Osteoblast (primary cell): ENCODE results near the gene RASSF1. TPM values are rescaled to one million over a fixed set of nuclear protein-coding genes. Genes with fewer than 3 reads are reported as not detected.

Experiments used
- DNase-seq: peaks from one replicate; pipeline ENCODE4 v3.0.0; 2011; ENCODE audit warnings: low spot score, mixed read lengths; ENCODE audit not compliant: insufficient read length; ENCODE audit errors: missing footprints
- H2AFZ ChIP-seq: 2 replicates; pipeline ENCODE4 v1.6.0; 2011; ENCODE audit warnings: mild to moderate bottlenecking, low read length
- H3K27ac ChIP-seq: 2 replicates; pipeline ENCODE4 v1.5.1; 2011; ENCODE audit warnings: mild to moderate bottlenecking, low read depth, low read length, moderate library complexity
- H3K27me3 ChIP-seq: 2 replicates; pipeline ENCODE4 v1.6.0; 2012; ENCODE audit warnings: mild to moderate bottlenecking, control low read depth, inconsistent platforms, low read length, moderate library complexity; ENCODE audit not compliant: insufficient read depth
- H3K36me3 ChIP-seq: 2 replicates; pipeline ENCODE4 v1.5.1; 2011; ENCODE audit warnings: mild to moderate bottlenecking, low read length, control low read depth, moderate library complexity; ENCODE audit not compliant: insufficient read depth
- H3K4me1 ChIP-seq: 2 replicates; pipeline ENCODE4 v1.5.1; 2011; ENCODE audit warnings: mild to moderate bottlenecking, low read length, control low read depth, moderate library complexity; ENCODE audit not compliant: insufficient read depth
- H3K4me2 ChIP-seq: 2 replicates; pipeline ENCODE4 v1.6.0; 2011; ENCODE audit warnings: mild to moderate bottlenecking, low read length; ENCODE audit not compliant: insufficient read depth
- H3K4me3 ChIP-seq: fragments of 200-600 bp; sonication (generic); 3 replicates; pipeline ENCODE4 v1.5.1; 2012; ENCODE audit warnings: mild to moderate bottlenecking, low read length, inconsistent platforms; ENCODE audit not compliant: insufficient read depth
- H3K79me2 ChIP-seq: 2 replicates; pipeline ENCODE4 v1.6.0; 2012; ENCODE audit warnings: mild to moderate bottlenecking, low read length, control low read depth, inconsistent platforms; ENCODE audit not compliant: insufficient read depth
- H3K9me3 ChIP-seq: 2 replicates; pipeline ENCODE4 v1.5.1; 2011; ENCODE audit warnings: low read depth, low read length, control low read depth
- H4K20me1 ChIP-seq: 2 replicates; pipeline ENCODE4 v1.6.0; 2012; ENCODE audit warnings: mild to moderate bottlenecking, low read length, control low read depth; ENCODE audit not compliant: insufficient read depth
- CTCF ChIP-seq: IDR thresholded peaks from 2 replicates; pipeline ENCODE4 v1.5.1; 2011; ENCODE audit warnings: mild to moderate bottlenecking, low read depth, low read length, moderate library complexity; ENCODE audit errors: extremely low read depth
- total RNA-seq: library from RNA; depleted of rRNA; stranded (reverse); fragments of >200 nt; gene quantifications from 2 replicates; pipeline ENCODE4 v1.2.3, GENCODE V29; 2012

The RASSF1 gene
- total RNA-seq, 1 donor, result 18.1 TPM

GRCh38 chr3:50388016-50388719, 47.5 kb upstream of the RASSF1 start:
- no peaks in the 10 kb centered on the region for H3K79me2 ChIP-seq
- no peaks in the 10 kb centered on the region for H3K4me1 ChIP-seq
- H3K9me3 ChIP-seq, result no peaks in the 10 kb centered on the region
- H4K20me1 ChIP-seq, result no peaks in the 10 kb centered on the region
- no peak overlapping the region for H3K27ac ChIP-seq
- H3K4me2 ChIP-seq, result no peak overlapping the region
- H2AFZ ChIP-seq, result no peak overlapping the region
- no peak for DNase-seq
- H3K36me3 ChIP-seq, result no peaks in the 10 kb centered on the region
- peak; percentile 39 for TF ChIP-seq CTCF
- no peaks in the 10 kb centered on the region for H3K27me3 ChIP-seq
- H3K4me3 ChIP-seq, result no peak overlapping the region

GRCh38 chr3:50385754-50386153, 45.1 kb upstream of the RASSF1 start:
- H3K4me1 ChIP-seq, result no peaks in the 10 kb centered on the region
- TF ChIP-seq CTCF, result no peak
- H3K27ac ChIP-seq, result no peak overlapping the region
- no peak for DNase-seq
- H3K27me3 ChIP-seq, result peaks cover 3% of the 10 kb centered on the region
- no peak overlapping the region for H2AFZ ChIP-seq
- no peaks in the 10 kb centered on the region for H3K79me2 ChIP-seq
- no peaks in the 10 kb centered on the region for H4K20me1 ChIP-seq
- no peaks in the 10 kb centered on the region for H3K9me3 ChIP-seq
- no peak overlapping the region for H3K4me2 ChIP-seq
- no peak overlapping the region for H3K4me3 ChIP-seq
- H3K36me3 ChIP-seq, result no peaks in the 10 kb centered on the region

- no peaks in the 10 kb centered on the region for H3K4me1 ChIP-seq
- H3K4me3 ChIP-seq, result no peak overlapping the region
- no peak overlapping the region for H3K27ac ChIP-seq
- no peak for TF ChIP-seq CTCF
- H3K4me2 ChIP-seq, result no peak overlapping the region
- H3K36me3 ChIP-seq, result no peaks in the 10 kb centered on the region
- no peak overlapping the region for H2AFZ ChIP-seq
- DNase-seq, result no peak
- no peaks in the 10 kb centered on the region for H3K9me3 ChIP-seq
- peaks cover 3% of the 10 kb centered on the region for H3K27me3 ChIP-seq
- H3K79me2 ChIP-seq, result no peaks in the 10 kb centered on the region
- no peaks in the 10 kb centered on the region for H4K20me1 ChIP-seq
Observed at GRCh38 chr3:50383750-50384149, 43.1 kb upstream of the RASSF1 start.

- H4K20me1 ChIP-seq, result no peaks in the 10 kb centered on the region
Observed at GRCh38 chr3:50382722-50383121, 42.1 kb upstream of the RASSF1 start.

More at GRCh38 chr3:50382722-50383121, 42.1 kb upstream of the RASSF1 start:
- DNase-seq, result no peak
- Histone ChIP-seq H3K4me3 (no peak overlapping the region), H3K4me2 (no peak overlapping the region), H3K79me2 (no peaks in the 10 kb centered on the region), H3K36me3 (no peaks in the 10 kb centered on the region), H3K27me3 (peaks cover 3% of the 10 kb centered on the region), H3K27ac (no peak overlapping the region), H2AFZ (no peak overlapping the region), H3K4me1 (no peaks in the 10 kb centered on the region), H3K9me3 (no peaks in the 10 kb centered on the region)
- no peak for TF ChIP-seq CTCF
